ENCODE measurements around the gene STRADB. TPM values are rescaled to one million over a fixed set of nuclear protein-coding genes. Genes with fewer than 3 reads are reported as not detected.

Gene STRADB
- total RNA-seq, 4 donors from 2014 or later = 25.6 to 41.9 (median 31.4) TPM

- Histone ChIP-seq H3K9me3 (no peaks in the 10 kb centered on the region), H3K27ac (peak overlapping the region; percentile 75 to 83 (median 79)), H3K4me1 (peaks cover 61 to 77% of the 10 kb centered on the region in 2 donors), H3K4me3 (replicated peaks in 1 of 3) (no peak overlapping the region), H3K36me3 (no peaks in the 10 kb centered on the region), H3K27me3 (no peaks in the 10 kb centered on the region)
- TF ChIP-seq POLR2A (IDR thresholded peaks at IDR 0.05) = no peak
- TF ChIP-seq, protein P1, sequence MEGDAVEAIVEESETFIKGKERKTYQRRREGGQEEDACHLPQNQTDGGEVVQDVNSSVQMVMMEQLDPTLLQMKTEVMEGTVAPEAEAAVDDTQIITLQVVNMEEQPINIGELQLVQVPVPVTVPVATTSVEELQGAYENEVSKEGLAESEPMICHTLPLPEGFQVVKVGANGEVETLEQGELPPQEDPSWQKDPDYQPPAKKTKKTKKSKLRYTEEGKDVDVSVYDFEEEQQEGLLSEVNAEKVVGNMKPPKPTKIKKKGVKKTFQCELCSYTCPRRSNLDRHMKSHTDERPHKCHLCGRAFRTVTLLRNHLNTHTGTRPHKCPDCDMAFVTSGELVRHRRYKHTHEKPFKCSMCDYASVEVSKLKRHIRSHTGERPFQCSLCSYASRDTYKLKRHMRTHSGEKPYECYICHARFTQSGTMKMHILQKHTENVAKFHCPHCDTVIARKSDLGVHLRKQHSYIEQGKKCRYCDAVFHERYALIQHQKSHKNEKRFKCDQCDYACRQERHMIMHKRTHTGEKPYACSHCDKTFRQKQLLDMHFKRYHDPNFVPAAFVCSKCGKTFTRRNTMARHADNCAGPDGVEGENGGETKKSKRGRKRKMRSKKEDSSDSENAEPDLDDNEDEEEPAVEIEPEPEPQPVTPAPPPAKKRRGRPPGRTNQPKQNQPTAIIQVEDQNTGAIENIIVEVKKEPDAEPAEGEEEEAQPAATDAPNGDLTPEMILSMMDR (IDR thresholded peaks at IDR 0.05) = no peak
- DNase-seq = no peak
- intact Hi-C loops (cut with DNase I) = no loop called here
- 71% methylated on average over 3 of the region's 3 CpGs for WGBS, 2 donors
These were observed 46.8 kb upstream of the STRADB start for GRCh38 chr2:201404699-201405280.

DNA sequence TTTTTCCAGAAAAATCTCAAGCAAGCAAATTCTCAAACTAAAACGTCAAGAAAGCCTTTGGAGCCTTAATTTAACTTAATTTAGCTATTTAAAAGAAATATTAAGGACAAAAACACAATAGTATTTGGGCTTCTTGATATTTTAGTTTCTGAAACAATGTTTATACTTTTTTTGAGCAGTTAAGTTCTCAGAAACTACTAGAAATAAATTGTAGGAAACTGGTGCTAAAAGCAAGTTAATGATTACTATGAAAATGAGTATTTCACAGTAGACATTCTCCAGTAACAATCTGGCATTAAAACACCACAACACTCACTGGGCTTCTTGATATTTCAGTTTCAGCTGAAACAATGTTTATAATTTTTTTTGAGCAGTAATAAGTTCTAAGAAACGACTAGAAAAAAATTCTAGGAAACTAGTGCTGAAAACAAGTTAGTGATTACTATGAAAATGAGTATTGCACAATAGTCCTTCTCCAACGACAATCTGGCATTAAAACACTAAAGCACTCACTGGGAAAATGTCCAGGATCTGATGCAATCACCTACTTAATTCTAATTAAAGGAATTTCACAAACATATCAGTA lies 45.4 kb upstream of the STRADB start:
- DNase-seq = peak; percentile 9 to 13
- Histone ChIP-seq H3K36me3 (no peaks in the 10 kb centered on the region), H3K4me1 (peaks cover 61 to 89% of the 10 kb centered on the region in 2 donors), H3K27ac (peak overlapping the region; percentile 75 to 83 (median 79)), H3K4me3 (replicated peaks in 1 of 3) (no peak overlapping the region), H3K27me3 (no peaks in the 10 kb centered on the region), H3K9me3 (no peaks in the 10 kb centered on the region)
- no peak for TF ChIP-seq POLR2A (IDR thresholded peaks at IDR 0.05)
- TF ChIP-seq, protein P1 (IDR thresholded peaks at IDR 0.05) = no peak
- WGBS, 2 donors = 15 to 20% methylated on average over 3 of the region's 3 CpGs
- intact Hi-C loops (cut with DNase I) = no loop called here

DNA sequence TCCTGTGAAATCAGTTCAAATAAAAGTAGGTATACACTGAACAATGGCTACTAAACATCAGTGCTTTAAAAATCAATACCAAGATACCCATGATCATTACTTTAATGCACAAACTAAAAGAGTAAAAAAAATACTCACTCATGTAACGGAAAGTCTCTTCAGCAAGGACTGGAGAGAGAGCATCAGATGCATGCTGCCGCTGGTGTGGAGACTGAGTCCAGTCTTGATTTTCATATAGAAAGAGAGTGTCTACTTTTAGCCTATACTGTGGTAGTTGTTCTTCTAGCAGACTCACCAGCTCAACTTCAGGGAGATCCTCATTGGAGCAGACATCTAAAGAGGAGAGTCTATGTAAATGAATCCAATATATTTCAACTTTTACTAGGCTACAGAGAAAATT lies 44.3 kb upstream of the STRADB start:
- intact Hi-C loops (cut with DNase I) = no loop called here
- Histone ChIP-seq H3K4me1 (peaks cover 50 to 89% of the 10 kb centered on the region in 2 donors), H3K36me3 (no peaks in the 10 kb centered on the region), H3K9me3 (no peaks in the 10 kb centered on the region), H3K27ac (peak overlapping the region; percentile 75 to 83 (median 79)), H3K4me3 (replicated peaks in 1 of 3) (no peak overlapping the region), H3K27me3 (no peaks in the 10 kb centered on the region)
- WGBS, 2 donors = 75 to 93% methylated on average over 2 of the region's 2 CpGs
- no peak for DNase-seq
- TF ChIP-seq, protein P1 (IDR thresholded peaks at IDR 0.05) = no peak
- no peak for TF ChIP-seq POLR2A (IDR thresholded peaks at IDR 0.05)

GRCh38 chr2:201408931-201409330 lies 42.6 kb upstream of the STRADB start:
- WGBS, 2 donors = 96% methylated on average over 3 of the region's 3 CpGs
- Histone ChIP-seq H3K4me3 (replicated peaks in 1 of 3) (no peak overlapping the region), H3K27me3 (no peaks in the 10 kb centered on the region), H3K27ac (no peak overlapping the region), H3K4me1 (peaks cover 48 to 89% of the 10 kb centered on the region in 2 donors), H3K36me3 (no peaks in the 10 kb centered on the region), H3K9me3 (no peaks in the 10 kb centered on the region)
- no peak for DNase-seq
- intact Hi-C loops (cut with DNase I) = no loop called here
- TF ChIP-seq, protein P1 (IDR thresholded peaks at IDR 0.05) = no peak
- no peak for TF ChIP-seq POLR2A (IDR thresholded peaks at IDR 0.05)

DNA sequence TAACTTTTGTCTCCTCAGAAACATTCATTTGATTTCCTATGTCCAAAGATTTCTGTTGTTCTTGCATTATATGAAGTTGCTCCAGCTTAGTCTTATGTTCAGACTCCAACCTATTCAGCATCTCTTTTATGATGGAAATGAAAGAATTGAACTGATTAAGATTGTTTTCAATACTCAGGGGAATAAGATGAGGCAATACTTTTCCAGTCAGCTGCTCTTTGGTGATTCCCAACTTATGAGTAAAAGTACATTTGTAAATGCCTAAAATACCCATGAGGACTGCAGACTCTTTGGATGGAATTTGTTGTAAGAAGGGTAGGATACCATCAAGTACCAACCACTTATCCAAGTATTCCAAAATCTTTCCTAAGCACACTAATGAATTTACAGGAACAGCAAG lies 40.1 kb upstream of the STRADB start:
- intact Hi-C loops (cut with DNase I) = no loop called here
- Histone ChIP-seq H3K27me3 (no peaks in the 10 kb centered on the region), H3K4me3 (replicated peaks in 1 of 3) (no peak overlapping the region), H3K4me1 (peaks cover 41 to 80% of the 10 kb centered on the region in 2 donors), H3K9me3 (no peaks in the 10 kb centered on the region), H3K27ac (no peak overlapping the region), H3K36me3 (no peaks in the 10 kb centered on the region)
- no peak for DNase-seq
- TF ChIP-seq POLR2A (IDR thresholded peaks at IDR 0.05) = no peak
- TF ChIP-seq, protein P1 (IDR thresholded peaks at IDR 0.05) = no peak

All from thyroid gland (tissue), 4 donors.